ENCODE measurements around the gene PCDHGC3.
"Not testable (repeated sequence)": the region's sequence is repeated elsewhere in the genome, so short reads cannot be mapped to it uniquely, and the experiment has no call there.

Gene PCDHGC3

DNA sequence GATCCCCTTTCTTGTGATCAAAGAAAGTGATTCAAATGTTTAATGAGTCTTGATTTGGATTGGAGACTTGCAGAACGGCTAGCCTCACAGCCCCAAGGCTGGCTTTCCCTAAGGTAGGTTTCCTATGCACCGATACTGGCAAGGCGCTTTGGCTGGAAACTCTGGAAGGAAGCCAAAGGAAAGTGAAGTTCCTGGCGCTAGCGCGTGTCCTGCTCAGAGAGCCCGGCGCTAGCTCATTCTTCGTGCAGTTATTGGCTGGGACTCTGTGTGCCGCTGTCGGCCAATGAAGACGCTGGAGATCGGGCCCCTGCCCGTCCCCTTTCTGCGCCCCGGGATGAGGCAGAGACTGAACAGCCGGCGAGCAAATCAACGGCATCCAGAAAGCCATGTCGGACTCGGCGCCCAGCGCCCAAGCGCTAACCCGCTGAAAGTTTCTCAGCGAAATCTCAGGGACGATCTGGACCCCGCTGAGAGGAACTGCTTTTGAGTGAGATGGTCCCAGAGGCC, at the start of gene PCDHGC3:
Gene PCDHGC3 (plus strand): TSS at position 342 of the 507 bp plus-strand sequence. CDS start 151 bp downstream, at position 493.
- DNase-seq, result peak; percentile 63

DNA sequence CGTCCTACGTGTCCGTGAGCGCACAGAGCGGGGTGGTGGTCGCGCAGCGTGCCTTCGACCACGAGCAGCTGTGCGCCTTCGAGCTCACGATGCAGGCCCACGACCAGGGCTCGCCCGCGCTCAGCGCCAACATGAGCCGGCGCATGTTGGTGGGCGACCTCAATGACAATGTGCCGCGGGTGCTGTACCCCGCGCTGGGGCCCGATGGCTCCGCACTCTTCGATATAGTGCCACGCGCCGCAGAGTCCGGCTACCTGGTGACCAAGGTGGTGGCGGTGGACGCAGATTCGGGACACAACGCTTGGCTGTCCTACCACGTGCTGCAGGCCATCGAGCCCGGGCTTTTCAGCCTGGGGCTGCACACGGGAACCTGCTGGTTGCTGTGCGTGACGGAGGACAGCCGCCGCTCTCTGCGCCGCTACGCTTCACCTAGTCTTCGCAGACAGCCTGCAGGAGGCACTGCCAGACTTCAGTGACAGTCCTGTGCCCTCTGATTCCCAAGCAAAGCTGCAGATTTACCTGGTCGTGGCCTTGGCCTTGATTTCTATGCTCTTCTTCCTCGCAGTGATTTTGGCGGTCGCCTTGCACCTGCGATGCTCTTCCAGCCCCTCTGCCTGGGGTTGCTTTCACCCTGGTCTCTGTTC, 47.9 kb upstream of the PCDHGC3 start:
- no peak for DNase-seq

DNA sequence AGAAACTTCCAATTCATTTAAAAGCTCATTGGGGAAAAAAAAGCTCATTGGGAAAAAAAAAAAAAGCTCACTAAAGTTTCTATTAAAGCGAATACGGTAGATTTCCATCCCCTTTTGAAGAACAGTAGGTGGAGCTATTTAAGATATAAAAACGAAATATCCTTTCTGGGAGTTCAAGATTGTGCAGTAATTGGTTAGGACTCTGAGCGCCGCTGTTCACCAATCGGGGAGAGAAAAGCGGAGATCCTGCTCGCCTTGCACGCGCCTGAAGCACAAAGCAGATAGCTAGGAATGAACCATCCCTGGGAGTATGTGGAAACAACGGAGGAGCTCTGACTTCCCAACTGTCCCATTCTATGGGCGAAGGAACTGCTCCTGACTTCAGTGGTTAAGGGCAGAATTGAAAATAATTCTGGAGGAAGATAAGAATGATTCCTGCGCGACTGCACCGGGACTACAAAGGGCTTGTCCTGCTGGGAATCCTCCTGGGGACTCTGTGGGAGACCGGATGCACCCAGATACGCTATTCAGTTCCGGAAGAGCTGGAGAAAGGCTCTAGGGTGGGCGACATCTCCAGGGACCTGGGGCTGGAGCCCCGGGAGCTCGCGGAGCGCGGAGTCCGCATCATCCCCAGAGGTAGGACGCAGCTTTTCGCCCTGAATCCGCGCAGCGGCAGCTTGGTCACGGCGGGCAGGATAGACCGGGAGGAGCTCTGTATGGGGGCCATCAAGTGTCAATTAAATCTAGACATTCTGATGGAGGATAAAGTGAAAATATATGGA, 45.2 kb upstream of the PCDHGC3 start, which contains the start of gene PCDHGA12:
Gene PCDHGA12 (plus strand): TSS at position 176 of the 782 bp plus-strand sequence. CDS start 253 bp downstream, at position 429.
- no peak for DNase-seq

DNA sequence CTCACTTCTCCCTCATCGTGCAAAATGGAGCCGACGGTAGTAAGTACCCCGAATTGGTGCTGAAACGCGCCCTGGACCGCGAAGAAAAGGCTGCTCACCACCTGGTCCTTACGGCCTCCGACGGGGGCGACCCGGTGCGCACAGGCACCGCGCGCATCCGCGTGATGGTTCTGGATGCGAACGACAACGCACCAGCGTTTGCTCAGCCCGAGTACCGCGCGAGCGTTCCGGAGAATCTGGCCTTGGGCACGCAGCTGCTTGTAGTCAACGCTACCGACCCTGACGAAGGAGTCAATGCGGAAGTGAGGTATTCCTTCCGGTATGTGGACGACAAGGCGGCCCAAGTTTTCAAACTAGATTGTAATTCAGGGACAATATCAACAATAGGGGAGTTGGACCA, 44.5 kb upstream of the PCDHGC3 start:
- DNase-seq, result no peak

DNA sequence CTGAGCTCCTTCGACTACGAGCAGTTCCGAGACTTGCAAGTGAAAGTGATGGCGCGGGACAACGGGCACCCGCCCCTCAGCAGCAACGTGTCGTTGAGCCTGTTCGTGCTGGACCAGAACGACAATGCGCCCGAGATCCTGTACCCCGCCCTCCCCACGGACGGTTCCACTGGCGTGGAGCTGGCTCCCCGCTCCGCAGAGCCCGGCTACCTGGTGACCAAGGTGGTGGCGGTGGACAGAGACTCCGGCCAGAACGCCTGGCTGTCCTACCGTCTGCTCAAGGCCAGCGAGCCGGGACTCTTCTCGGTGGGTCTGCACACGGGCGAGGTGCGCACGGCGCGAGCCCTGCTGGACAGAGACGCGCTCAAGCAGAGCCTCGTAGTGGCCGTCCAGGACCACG, 43.5 kb upstream of the PCDHGC3 start:
- DNase-seq, result not testable (repeated sequence)

DNA sequence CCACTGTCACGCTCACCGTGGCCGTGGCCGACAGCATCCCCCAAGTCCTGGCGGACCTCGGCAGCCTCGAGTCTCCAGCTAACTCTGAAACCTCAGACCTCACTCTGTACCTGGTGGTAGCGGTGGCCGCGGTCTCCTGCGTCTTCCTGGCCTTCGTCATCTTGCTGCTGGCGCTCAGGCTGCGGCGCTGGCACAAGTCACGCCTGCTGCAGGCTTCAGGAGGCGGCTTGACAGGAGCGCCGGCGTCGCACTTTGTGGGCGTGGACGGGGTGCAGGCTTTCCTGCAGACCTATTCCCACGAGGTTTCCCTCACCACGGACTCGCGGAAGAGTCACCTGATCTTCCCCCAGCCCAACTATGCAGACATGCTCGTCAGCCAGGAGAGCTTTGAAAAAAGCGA, 43.0 kb upstream of the PCDHGC3 start:
- DNase-seq, result not testable (repeated sequence)

DNA sequence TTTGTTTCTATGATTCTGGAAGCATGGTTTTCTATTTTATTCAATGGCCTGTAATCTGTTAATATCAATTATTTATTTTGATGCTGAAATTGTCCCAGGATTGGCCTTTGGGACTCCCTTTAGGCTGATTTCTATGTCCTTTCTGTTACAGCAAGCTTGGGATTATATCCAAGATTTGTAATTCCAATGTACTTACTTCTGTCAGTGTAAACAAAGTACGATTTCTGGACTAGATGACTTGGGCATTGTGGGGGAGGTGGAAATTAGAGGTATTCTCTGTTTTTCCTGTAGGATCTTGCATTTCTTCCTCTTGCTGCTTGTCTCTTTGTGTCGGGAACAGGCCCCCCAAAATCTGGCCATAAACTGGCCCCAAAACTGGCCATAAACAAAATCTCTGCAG, 41.8 kb upstream of the PCDHGC3 start:
- no peak for DNase-seq

DNA sequence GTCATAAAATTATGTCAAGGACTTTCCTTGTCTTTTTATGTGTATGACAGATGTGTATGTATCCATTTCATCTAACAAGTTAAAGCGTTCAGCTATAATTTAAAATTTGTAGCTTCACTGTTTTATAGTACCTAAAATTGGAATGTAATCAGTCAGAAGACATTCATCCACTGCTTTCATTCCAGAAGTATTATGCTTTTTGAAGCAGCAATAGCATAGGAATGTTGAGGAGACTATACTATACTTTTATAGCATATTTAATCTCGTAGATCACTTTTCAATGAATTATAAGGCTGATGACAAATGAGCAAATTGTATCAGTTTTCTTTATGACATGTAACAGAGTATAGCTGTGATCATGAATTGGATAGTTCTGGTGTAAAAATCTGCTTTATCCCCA, 38.5 kb upstream of the PCDHGC3 start:
- DNase-seq, result no peak

DNA sequence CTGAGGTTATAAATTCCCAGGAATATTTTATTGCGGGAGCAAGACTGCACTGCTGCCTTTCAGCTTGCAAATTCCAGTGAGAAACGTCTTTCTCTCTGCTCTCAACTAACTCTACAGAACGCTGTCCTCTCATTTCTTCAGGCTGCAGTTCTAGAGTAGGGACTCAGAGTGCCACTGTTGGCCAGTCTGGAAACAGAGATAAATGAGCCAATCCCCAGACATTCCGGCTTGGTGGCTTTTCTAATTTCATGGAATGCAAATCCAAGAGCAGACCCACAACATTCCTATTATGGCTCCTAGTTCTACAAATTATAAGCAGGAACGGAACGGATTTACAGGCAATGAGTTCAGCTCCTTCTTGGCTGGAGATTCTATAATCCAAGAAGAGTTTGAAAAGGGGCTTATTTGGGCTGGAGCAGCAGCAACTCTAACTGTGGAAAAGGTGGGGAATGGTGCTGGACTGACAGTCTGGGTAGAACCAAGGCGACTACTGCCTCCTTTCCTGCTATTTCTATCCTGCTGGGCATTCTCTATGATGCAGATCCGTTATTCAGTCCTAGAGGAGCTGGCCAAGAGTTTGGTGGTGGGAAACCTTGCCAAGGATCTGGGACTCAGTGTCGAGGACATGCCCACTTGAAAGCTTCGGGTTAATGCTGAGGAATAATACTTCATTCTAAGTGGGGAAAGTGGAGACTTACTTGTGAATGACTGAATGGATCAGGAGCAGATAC, 36.2 kb upstream of the PCDHGC3 start:
- no peak for DNase-seq

DNA sequence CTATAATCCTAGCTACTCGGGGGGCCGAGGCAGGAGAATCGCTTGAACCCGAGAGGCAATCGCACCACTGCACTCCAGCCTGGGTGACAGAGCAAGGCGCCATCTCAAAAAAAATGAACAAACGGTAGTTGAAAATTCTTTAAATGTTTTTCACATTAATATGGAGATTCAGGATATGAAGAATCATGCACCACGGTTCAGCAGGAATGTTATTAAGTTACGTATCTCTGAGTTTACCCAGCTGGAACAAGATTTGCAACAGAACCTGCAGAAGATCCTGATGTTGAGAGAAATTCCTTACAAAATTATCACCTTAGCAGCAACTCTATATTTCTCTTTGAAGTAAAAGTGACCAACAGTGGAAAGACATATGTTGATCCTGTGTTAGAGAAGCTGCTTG, 35.4 kb upstream of the PCDHGC3 start:
- DNase-seq, result no peak

DNA sequence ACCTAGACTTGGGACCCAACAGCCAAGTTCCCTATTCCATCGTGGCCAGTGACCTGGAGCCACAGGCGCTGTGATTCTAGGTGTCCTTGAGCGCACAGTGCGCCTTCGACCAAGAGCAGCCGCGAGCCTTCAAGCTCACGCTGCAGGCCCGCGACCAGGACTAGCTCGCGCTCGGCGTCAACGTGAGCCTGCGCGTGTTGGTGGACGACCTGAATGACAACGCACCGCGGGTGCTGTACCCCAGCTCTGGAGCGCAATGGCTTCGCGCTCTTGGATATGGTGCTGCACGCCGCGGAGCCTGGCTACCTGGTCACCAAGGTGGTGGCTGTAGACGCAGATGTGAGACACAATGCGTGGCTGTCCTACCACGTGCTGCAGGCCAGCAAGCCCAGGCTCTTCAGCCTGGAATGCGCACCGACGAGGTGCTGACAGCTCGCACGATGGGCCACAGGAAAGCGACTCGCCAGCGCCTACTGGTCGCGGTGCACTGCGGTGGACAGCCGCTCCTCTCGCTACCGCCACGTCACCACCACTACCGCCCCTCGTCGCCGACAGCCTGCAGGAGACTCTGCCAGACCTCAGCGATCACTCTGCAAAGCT, 34.1 kb upstream of the PCDHGC3 start:
- DNase-seq, result no peak

DNA sequence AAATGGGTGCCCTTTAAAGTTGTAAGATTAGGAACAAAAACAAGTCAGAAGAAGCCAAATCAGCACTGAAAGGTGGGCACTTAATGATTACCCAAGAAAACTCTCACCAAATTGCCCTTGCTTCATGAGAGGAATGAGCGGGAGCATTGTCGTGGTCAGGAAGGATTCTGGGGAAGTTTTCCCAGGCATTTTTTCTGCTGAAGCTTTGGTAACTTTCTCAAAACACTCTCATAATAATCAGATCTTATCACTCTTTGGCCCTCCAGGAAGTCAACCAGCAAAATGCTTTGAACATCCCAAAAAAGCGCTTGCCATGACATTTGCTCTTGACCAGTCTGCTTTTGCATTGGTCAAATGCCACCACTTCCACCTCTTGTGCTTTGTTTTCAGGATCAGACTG, 10.4 kb upstream of the PCDHGC3 start:
- no peak for DNase-seq

DNA sequence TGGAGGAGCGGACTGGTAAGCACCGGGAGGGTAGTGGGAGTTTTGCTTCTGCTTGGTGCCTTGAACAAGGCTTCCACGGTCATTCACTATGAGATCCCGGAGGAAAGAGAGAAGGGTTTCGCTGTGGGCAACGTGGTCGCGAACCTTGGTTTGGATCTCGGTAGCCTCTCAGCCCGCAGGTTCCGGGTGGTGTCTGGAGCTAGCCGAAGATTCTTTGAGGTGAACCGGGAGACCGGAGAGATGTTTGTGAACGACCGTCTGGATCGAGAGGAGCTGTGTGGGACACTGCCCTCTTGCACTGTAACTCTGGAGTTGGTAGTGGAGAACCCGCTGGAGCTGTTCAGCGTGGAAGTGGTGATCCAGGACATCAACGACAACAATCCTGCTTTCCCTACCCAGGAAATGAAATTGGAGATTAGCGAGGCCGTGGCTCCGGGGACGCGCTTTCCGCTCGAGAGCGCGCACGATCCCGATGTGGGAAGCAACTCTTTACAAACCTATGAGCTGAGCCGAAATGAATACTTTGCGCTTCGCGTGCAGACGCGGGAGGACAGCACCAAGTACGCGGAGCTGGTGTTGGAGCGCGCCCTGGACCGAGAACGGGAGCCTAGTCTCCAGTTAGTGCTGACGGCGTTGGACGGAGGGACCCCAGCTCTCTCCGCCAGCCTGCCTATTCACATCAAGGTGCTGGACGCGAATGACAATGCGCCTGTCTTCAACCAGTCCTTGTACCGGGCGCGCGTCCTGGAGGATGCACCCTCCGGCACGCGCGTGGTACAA, 556 bp downstream of the PCDHGC3 start:
- peak; percentile 4 for DNase-seq

DNA sequence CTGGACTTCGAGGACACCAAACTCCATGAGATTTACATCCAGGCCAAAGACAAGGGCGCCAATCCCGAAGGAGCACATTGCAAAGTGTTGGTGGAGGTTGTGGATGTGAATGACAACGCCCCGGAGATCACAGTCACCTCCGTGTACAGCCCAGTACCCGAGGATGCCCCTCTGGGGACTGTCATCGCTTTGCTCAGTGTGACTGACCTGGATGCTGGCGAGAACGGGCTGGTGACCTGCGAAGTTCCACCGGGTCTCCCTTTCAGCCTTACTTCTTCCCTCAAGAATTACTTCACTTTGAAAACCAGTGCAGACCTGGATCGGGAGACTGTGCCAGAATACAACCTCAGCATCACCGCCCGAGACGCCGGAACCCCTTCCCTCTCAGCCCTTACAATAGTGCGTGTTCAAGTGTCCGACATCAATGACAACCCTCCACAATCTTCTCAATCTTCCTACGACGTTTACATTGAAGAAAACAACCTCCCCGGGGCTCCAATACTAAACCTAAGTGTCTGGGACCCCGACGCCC, 1.3 kb downstream of the PCDHGC3 start:
- DNase-seq, result no peak

DNA sequence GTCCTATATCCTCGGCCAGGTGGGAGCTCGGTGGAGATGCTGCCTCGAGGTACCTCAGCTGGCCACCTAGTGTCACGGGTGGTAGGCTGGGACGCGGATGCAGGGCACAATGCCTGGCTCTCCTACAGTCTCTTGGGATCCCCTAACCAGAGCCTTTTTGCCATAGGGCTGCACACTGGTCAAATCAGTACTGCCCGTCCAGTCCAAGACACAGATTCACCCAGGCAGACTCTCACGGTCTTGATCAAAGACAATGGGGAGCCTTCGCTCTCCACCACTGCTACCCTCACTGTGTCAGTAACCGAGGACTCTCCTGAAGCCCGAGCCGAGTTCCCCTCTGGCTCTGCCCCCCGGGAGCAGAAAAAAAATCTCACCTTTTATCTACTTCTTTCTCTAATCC, 2.0 kb downstream of the PCDHGC3 start:
- DNase-seq, result no peak

DNA sequence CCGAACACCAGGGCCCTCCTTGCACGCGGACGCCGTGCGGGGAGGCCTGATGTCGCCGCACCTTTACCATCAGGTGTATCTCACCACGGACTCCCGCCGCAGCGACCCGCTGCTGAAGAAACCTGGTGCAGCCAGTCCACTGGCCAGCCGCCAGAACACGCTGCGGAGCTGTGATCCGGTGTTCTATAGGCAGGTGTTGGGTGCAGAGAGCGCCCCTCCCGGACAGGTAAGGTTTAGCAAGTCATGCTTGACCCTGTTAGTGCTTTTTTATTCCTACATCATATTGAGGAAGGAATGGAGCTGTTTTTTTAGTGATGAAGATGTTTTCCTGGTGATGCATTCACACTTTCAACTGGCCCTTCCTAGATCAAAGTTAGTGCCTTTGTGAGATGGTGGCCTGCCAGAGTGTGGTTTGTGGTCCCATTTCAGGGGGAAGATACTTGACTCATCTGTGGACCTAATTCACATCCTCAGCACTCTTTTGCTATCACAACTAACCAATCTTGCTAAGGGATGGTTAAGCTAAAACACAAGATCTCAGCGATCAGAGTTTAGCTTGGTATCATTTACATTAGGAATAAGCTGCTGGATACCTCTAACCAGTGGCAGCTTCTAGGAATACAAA, 2.7 kb downstream of the PCDHGC3 start:
- DNase-seq, result no peak

DNA sequence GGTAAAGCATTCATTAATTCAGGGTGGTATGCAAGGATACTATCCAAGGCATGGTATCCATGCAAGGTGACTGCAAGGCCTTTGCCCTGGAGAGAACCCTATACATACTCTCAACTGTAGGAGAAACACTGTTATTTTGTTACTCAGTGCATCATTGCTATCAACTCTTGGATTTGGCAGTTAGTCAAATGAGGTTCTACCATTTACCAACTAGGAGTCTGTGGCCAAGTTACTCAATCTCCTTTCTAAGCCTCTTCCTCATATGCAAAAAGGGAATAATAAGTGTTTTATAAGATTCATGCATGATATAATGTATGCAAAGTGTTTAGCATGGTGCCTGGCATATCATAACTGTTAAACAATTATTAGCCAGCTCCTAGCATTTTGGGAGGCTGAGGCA, 4.0 kb downstream of the PCDHGC3 start:
- no peak for DNase-seq

DNA sequence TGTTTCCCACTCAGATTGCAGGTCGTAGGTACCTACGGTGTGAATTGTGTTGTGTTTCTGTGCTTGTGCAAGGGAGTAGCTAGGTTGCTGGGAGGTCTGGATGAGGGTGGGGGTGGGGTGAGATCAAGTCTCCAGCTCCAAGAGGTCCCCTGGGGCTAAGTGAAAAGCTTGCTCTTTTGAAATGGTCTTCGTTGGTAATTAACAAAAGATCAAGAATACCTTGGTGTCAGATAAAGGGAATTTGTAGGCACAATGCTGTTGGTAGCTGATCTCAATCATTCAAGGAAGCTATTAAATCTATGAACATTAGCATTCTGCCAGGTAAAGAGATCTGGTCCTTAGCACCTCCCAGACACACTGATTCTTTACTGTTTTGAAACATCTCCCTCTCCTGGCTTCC, 8.1 kb downstream of the PCDHGC3 start:
- DNase-seq, result no peak

DNA sequence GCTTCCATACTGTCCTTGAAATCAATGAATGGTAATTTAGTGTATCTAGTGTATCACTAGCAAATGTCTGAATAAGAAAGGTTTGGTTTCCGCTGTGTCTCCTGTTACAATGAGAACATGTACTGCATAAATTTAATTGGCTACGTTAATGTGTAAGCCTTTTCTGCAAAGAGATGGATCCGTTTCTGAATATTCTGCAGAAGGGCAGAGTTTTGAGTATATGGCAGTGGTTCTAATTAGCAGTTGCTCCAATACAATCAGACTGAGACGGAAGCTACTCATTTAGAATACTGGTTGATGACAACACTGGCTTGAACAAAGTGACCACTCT, 8.5 kb downstream of the PCDHGC3 start:
- DNase-seq, result no peak

DNA sequence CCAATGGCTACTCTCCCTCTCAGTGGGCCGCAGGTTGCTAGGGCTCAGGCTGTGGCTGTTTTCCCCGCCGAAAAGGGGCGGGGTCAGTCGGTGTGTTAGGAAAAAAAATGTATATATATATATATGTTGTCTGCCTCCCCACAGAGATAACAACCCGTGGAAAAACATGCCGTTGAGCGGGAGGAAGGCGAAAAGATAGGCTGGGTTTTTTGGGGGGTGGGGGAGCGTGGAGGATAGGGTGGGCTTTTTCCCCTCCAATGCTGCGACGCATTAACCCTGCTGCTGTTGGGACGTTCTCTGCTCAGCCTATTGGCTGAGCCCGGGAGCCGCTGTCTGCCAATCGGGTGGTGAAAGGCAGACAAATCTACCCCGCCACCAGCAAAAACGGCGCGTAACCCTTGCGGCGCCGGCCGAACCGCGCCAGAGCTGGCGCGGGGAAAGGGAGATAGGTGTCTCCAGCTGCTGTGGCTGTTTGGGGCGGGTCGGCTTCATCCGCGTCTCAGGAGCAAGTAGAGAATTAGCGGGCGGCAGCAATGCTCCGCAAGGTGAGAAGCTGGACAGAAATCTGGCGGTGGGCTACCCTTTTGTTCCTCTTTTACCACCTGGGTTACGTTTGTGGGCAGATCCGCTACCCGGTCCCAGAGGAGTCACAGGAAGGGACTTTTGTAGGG, 9.0 kb downstream of the PCDHGC3 start, which contains the start of gene PCDHGC4:
Gene PCDHGC4 (plus strand): TSS at position 390 of the 671 bp plus-strand sequence. CDS start 144 bp downstream, at position 534.
- no peak for DNase-seq
